HS-5 (cell line): ENCODE results near the gene CD37.

Source experiments
- DNase-seq: peaks from one replicate; pipeline ENCODE4 v3.0.0-alpha.2; 2012; ENCODE audit warnings: low read depth

Gene CD37

GRCh38 chr19:49378512-49378911 lies 43.3 kb downstream of the CD37 start:
- no peak for DNase-seq

DNA sequence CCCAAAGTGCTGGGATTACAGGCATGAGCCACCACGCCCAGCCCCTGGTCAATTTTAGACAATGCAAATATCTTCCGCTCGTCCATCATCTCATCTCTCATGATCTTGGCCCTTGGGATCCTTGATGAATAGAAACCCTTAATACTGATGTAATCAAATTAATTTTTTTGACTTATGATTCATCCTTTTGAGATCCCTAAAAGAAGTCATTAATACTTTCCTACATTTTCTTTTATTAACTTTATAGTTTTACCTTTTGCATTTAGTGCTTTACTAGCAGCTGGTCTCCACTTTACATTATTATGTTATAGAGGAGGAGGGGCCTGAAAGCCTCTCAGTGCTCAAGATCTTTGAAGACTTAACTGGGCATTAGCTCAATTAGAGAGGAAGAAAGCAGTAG lies 45.2 kb downstream of the CD37 start:
- DNase-seq: no peak

GRCh38 chr19:49382639-49383038 lies 47.4 kb downstream of the CD37 start:
- no peak for DNase-seq

DNA sequence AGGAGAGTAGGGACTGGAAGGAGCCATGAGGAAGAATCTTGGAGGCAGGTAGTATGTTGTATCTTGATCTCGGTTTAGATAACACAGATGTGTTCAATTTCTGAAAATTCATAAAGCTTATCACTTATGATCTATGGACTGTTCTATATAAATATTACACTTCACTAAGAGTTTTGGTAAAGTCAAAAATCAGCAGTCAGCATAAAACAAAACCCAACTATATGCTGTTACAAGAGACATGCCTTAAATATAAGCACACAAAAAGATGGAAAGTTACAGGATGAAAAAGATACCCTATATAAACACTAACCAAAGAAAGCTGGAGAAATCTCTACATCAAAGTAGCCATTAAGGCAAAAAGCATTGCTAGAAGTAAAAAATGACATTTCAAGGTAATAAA lies 48.4 kb downstream of the CD37 start:
- no peak for DNase-seq

DNA sequence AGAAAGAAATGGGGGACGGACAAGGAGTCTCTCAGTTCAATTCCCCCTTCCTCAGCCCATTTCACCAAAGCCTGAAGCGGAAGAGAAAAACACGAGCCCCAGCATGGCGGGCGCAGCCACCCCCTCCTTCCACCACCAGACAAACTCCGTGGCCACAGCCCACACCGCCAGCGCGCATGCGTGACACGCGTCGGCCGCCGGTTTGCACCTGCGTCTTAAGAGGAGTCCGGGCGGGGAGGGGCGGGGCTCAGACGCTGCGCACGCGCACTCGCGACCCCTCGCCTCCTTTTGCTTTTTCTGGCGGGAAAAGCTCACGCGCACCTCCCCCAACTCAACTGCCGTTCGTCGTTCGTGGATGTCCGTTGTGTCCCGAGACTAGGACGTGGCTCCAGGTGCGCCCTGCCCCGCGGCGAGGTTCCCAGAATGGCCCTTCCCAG lies 52.7 kb downstream of the CD37 start, which contains the start of gene KASH5:
Gene KASH5, plus strand, starts transcription at position 314 of the 437 bp plus-strand sequence. CDS start 2,635 bp downstream, outside the sequence.
- DNase-seq: no peak

DNA sequence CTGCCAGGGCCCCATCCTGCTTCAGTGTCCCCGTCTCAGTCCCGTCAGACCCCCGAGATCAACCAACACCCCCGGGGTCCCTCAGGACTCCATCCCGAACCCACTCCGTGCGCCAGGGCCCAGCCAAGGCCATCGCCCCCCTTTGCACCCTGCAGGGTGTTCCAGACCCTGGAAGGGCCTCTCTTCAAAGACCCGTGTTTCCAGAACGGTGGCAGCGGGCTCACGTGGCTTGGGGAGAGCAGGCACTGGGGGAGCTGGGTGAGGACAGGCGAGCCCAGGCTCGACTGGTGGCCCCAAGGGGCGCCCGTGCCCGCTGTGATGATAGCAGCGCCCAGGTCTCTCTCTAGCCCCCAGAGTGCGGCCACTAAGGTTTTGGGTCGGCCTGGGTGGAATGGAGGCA lies 54.2 kb downstream of the CD37 start:
- DNase-seq: no peak
